T-helper 2 cell treated with Interferon-gamma antibody and Interleukin-4, amounts not matched to agents 5 μg/mL and 100 μg/mL, for 36 hours (primary cell): ENCODE data around the gene CSF1.
"Not testable (repeated sequence)": the region's sequence is repeated elsewhere in the genome, so short reads cannot be mapped to it uniquely, and the experiment has no call there.

Source experiments
- DNase-seq: peaks from one replicate; pipeline ENCODE4 v3.0.0; 2021; ENCODE audit warnings: low spot score
- H3K27ac Mint-ChIP-seq: one replicate; pipeline ENCODE4 v1.8.0; 2021; ENCODE audit warnings: mild to moderate bottlenecking, mixed read lengths
- H3K27me3 Mint-ChIP-seq: one replicate; pipeline ENCODE4 v1.8.0; 2021; ENCODE audit warnings: low read depth, mixed read lengths
- H3K36me3 Mint-ChIP-seq: one replicate; pipeline ENCODE4 v1.8.0; 2021; ENCODE audit warnings: low read depth, mixed read lengths
- H3K4me1 Mint-ChIP-seq: one replicate; pipeline ENCODE4 v1.8.0; 2021; ENCODE audit warnings: low read depth, mixed read lengths
- H3K4me3 Mint-ChIP-seq: one replicate; pipeline ENCODE4 v1.8.0; 2022; ENCODE audit warnings: mild to moderate bottlenecking, moderate library complexity, mixed read lengths
- H3K9me3 Mint-ChIP-seq: one replicate; pipeline ENCODE4 v1.8.0; 2021; ENCODE audit warnings: mixed read lengths

Gene CSF1, protein sequence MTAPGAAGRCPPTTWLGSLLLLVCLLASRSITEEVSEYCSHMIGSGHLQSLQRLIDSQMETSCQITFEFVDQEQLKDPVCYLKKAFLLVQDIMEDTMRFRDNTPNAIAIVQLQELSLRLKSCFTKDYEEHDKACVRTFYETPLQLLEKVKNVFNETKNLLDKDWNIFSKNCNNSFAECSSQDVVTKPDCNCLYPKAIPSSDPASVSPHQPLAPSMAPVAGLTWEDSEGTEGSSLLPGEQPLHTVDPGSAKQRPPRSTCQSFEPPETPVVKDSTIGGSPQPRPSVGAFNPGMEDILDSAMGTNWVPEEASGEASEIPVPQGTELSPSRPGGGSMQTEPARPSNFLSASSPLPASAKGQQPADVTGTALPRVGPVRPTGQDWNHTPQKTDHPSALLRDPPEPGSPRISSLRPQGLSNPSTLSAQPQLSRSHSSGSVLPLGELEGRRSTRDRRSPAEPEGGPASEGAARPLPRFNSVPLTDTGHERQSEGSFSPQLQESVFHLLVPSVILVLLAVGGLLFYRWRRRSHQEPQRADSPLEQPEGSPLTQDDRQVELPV

DNA sequence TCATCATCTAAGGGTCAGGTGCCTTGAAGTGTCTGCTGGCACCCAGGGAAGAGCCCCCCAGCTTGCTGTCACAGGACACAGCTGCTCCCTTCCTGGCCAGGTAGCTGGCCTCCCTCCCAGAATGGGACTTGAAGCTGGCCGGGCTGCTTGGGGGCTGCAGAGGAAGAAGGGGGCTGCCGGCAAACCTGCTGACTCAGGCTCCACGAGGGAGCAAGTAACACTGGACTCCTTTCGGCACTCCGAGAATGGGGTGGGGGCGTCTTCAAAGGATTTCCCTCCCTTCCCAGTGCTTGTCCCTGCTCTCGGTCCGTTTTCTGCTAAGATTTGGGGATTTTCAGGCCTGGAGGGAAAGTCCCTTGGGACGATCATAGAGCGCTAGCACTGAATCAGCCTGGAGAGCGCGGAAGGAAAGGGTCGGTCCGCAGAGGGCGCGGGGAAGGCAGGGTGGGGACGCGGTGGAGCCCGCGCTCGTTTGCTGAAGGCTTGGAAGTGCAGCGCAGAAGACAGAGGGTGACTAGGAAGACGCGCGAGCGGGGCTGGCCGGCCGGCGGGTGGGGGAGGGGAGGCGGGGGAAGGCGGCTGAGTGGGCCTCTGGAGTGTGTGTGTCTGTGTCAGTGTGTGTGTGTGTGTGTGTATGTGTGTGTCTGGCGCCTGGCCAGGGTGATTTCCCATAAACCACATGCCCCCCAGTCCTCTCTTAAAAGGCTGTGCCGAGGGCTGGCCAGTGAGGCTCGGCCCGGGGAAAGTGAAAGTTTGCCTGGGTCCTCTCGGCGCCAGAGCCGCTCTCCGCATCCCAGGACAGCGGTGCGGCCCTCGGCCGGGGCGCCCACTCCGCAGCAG lies at the start of gene CSF1:
TSS of gene CSF1 (plus strand) at position 727 of the 840 bp plus-strand sequence. CDS start 175 bp downstream, outside the sequence.
- Mint-ChIP-seq H3K27ac (peak within 1 kb of the TSS; percentile 96), H3K9me3 (no peaks in the 10 kb centered on the region), H3K27me3 (no peaks in the 10 kb centered on the region), H3K36me3 (peaks cover 36% of the 10 kb centered on the region), H3K4me3 (peak within 1 kb of the TSS; percentile 96), H3K4me1 (peaks cover 66% of the 10 kb centered on the region)
- DNase-seq: peak; percentile 78

DNA sequence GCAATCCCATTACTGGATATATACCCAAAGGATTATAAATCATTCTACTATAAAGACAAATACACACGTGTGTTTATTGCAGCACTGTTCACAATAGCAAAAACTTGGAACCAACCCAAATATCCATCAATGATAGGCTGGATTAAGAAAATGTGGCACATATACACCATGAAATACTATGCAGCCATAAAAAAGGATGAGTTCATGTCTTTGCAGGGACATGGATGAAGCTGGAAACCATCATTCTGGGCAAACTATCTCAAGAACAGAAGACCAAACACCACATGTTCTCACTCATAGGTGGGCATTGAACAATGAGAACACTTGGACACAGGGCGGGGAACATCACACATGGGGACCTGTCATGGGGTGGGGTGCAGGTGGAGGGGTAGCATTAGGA lies 49.0 kb upstream of the CSF1 start:
- Mint-ChIP-seq H3K4me1 (peaks cover 19% of the 10 kb centered on the region), H3K9me3 (peaks cover 44% of the 10 kb centered on the region)
- not testable (repeated sequence) for H3K4me3 Mint-ChIP-seq, H3K36me3 Mint-ChIP-seq, DNase-seq, H3K27me3 Mint-ChIP-seq, H3K27ac Mint-ChIP-seq

DNA sequence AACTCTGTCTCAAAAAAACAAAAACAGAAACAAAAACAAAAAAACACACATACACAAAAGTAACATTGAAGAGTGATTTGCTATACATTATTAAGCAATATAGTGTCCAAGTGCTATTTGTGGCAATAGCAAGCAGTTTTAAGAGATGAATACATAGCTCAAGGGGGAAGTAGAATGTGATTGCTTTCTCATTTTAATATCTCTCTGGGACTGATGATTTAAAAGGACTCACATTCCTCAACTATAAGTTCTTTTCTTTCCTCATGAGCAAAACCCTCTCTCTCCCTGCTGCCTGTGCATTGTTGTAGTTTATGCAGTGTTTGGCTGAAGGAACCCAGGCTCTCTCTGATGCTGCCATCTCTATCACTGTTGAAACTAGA lies 47.0 kb upstream of the CSF1 start:
- no peak overlapping the region for H3K4me3 Mint-ChIP-seq
- H3K27ac Mint-ChIP-seq: no peak overlapping the region
- peaks cover 10% of the 10 kb centered on the region for H3K36me3 Mint-ChIP-seq
- H3K4me1 Mint-ChIP-seq: peaks cover 19% of the 10 kb centered on the region
- peaks cover 44% of the 10 kb centered on the region for H3K9me3 Mint-ChIP-seq
- no peaks in the 10 kb centered on the region for H3K27me3 Mint-ChIP-seq
- no peak for DNase-seq

DNA sequence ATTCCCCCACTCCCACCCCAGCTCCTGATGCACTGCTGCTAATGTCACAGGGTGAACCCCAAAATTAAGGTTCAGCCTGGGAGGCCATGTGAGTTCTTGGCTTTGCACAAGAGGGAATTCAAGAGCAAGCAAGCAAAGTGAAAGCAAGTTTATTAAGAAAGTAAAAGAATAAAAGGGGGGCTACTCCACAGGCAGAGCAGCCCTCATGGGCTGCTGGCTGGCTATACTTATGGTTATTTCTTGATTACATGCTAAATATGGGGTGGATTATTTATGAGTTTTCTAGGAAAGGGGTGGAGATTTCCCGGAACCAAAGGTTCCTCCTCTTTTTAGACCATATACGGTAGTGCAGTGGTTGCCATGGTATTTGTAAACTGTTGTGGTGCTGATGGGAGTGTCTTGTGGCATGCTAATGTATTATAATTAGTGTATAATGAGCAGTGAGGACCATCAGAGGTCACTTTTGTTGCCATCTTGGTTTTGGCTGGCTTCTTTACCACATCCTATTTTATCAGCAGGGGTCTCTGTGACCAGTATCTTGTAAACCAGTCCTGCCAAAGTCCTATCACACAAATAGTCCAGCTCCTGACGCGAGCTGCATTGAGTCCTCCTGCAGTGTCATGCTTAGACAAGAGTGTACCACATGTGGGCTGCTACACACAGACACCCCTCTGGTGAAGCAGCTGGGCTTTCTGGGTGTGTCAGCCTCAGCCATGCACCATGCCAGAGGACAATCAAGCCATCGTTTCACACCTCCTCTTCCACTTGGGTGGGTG lies 46.4 kb upstream of the CSF1 start:
- no peak overlapping the region for H3K27ac Mint-ChIP-seq
- H3K9me3 Mint-ChIP-seq: peaks cover 44% of the 10 kb centered on the region
- DNase-seq: no peak
- no peaks in the 10 kb centered on the region for H3K27me3 Mint-ChIP-seq
- peaks cover 10% of the 10 kb centered on the region for H3K36me3 Mint-ChIP-seq
- no peak overlapping the region for H3K4me3 Mint-ChIP-seq
- H3K4me1 Mint-ChIP-seq: peaks cover 17% of the 10 kb centered on the region

DNA sequence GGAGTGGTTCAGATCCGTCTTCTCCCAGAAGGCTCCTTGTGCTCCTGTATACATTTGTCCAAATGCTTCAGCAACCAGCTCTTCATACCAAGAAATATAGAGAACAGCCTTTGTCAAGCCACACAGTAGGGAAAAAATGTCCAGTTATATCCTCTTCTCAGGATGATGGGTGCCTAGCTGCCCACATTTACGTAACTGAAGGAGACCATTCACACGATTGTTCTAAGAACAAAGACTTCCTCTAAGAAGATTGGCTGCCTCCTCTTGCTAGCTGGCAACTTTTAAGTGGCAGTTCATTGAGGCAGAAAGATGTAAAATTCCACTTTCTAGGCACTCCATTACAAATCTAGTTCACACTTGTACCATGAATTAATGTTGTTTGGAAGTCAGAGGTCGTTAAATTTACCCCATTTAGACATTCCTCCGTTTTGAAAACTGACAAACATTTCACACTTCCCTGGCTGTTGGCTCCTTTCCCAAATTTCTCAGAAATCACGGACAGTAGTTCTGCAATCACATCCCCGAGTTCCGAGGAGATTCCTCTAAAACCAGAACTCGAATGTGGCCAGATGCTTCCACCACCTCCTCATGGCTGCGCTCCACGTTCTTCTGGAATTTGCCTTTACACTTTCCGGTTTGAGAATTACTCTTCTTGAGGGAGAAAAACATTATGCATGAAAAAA lies 45.6 kb upstream of the CSF1 start:
- H3K36me3 Mint-ChIP-seq: peaks cover 7% of the 10 kb centered on the region
- no peak overlapping the region for H3K27ac Mint-ChIP-seq
- H3K4me3 Mint-ChIP-seq: no peak overlapping the region
- H3K4me1 Mint-ChIP-seq: peaks cover 11% of the 10 kb centered on the region
- DNase-seq: no peak
- no peaks in the 10 kb centered on the region for H3K27me3 Mint-ChIP-seq
- H3K9me3 Mint-ChIP-seq: peaks cover 38% of the 10 kb centered on the region

DNA sequence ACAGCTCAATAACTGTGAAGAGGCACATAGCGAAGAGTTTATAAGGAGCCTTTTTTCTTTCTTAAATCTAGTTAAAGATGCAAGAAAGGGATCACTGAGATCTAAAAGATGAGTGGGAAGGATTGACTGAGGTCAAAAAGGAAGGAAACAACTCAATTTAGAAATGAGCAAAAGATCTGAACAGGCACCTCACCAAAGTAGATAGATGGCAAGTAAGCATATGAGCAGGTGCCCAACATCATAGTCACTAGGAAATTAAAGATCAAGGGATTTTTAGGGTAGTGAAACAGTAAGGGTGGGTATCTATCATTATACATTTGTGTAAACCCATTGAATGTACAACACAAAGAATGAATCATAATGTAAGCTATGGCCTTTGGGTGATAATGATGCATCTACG lies 44.6 kb upstream of the CSF1 start:
- Mint-ChIP-seq H3K4me3 (no peak overlapping the region), H3K27ac (no peak overlapping the region), H3K36me3 (peaks cover 1% of the 10 kb centered on the region), H3K27me3 (no peaks in the 10 kb centered on the region), H3K9me3 (peaks cover 32% of the 10 kb centered on the region), H3K4me1 (peaks cover 10% of the 10 kb centered on the region)
- no peak for DNase-seq

DNA sequence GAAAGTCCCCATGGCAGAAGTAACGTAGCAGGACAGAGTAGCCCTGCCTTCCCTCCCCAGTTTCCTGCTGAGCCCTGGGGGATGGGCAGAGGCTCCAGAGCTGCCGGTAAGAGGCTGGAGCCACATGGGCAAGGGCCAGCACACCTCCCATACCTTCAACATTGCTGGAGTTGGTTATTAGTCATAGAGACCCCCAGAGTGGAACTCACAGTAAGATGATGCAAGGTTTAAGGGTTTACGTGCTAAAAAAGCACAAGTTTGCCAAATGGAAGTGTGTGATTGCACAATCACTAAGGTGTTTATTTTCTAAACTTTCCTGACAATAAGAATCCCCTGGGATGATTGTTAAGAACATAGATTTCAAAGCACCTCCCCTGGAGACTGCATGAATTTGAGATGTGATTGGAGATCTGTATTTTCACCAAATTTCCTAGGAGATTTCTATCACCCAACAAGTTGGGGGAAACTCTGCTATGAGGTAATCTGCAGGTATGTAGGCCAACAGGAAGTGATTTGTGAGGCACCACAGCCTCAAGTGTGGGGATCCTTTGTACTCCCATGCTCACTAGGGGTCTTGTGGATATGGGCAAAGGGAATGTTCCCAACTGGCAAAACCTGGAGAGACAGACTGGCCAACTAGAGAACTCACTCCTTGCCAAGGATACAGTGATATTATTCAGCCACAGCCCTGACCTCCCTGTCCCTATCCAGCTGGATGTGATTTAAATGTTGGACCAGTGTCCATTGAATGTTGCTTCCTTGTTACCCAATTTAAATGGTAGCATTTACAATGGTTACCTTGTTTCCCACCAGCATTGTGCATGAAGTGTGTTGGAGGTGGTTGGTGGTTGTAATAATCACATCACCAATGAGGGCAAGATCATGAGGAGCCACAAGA lies 37.1 kb upstream of the CSF1 start:
- Mint-ChIP-seq H3K27me3 (peaks cover 5% of the 10 kb centered on the region), H3K4me1 (peaks cover 3% of the 10 kb centered on the region), H3K27ac (no peak overlapping the region), H3K36me3 (no peaks in the 10 kb centered on the region), H3K9me3 (no peaks in the 10 kb centered on the region), H3K4me3 (no peak overlapping the region)
- DNase-seq: no peak

DNA sequence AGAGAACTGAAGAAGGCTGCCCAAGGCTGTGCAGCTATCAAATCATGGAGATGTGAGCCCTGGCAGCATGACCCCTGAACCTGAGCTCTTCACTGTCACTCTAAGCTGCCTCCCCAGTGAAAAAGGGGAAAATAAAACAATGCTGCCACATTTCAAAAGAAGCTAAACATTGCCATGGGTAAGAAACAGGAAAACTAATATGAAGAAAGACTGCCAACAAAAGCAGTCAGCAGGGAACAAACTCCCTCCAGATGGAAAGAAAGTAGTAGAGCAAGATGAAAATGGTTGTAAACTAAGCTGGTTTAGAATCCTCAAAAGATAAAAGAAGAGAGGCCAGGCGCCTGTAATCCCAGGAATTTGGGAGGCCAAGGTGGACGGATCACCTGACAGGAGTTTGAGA lies 36.2 kb upstream of the CSF1 start:
- H3K9me3 Mint-ChIP-seq: no peaks in the 10 kb centered on the region
- H3K36me3 Mint-ChIP-seq: no peaks in the 10 kb centered on the region
- no peak overlapping the region for H3K4me3 Mint-ChIP-seq
- H3K4me1 Mint-ChIP-seq: peaks cover 3% of the 10 kb centered on the region
- H3K27ac Mint-ChIP-seq: no peak overlapping the region
- peaks cover 5% of the 10 kb centered on the region for H3K27me3 Mint-ChIP-seq
- no peak for DNase-seq

DNA sequence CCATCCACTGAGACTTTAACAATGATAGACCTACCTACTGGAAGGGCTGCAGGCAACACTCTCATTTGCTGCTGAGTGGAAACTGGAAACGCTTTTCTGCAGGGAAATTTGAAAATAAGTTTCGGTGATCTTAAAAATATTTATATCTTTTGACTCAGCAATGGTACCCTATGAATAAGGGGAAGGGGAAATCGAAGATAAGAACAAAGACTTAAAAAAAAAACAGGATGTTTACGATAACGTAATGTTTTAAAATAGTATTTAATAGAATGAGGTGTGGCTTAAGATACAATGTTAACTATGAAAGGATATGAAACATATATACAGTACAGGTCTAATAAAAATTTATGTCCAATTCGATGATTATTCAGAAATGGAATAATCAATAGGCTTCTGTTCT lies 34.8 kb upstream of the CSF1 start:
- Mint-ChIP-seq H3K9me3 (no peaks in the 10 kb centered on the region), H3K27me3 (peaks cover 5% of the 10 kb centered on the region), H3K36me3 (no peaks in the 10 kb centered on the region), H3K4me3 (no peak overlapping the region), H3K4me1 (peaks cover 3% of the 10 kb centered on the region), H3K27ac (no peak overlapping the region)
- no peak for DNase-seq

DNA sequence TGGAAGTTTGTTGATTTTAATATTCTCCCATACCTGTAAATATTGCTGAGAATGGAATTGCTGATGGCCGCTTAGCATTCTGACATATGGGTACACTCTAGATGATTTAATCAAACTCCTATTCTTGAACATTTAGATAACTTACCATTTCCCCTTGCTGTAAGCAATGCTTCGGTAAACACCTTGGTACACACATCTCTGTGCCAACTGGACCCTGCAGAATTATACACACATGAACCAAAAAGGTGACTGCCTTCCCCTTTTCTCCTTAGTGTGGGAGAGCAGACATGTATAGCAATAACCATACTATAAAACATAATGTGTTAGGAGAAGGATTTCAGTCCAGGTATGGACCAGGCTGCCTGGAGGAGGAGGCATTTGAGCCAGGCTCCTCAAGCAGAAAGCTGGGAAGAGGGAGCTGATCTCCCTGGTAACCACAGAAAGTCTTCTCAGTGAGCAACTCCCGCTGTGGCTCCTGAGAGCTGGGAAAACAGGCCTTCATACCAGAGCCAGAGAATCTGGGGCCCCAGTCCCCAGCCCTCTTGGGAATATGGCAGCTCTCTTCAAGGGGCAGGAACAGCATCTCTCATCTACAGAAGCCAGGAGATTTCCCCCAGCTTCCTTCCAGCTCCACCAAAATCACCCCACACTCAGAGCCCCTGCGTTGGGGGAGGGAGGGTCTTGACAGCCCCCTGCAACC lies 33.9 kb upstream of the CSF1 start:
- Mint-ChIP-seq H3K27me3 (peaks cover 5% of the 10 kb centered on the region), H3K4me3 (no peak overlapping the region), H3K27ac (no peak overlapping the region), H3K36me3 (no peaks in the 10 kb centered on the region), H3K9me3 (no peaks in the 10 kb centered on the region), H3K4me1 (peaks cover 5% of the 10 kb centered on the region)
- DNase-seq: no peak

DNA sequence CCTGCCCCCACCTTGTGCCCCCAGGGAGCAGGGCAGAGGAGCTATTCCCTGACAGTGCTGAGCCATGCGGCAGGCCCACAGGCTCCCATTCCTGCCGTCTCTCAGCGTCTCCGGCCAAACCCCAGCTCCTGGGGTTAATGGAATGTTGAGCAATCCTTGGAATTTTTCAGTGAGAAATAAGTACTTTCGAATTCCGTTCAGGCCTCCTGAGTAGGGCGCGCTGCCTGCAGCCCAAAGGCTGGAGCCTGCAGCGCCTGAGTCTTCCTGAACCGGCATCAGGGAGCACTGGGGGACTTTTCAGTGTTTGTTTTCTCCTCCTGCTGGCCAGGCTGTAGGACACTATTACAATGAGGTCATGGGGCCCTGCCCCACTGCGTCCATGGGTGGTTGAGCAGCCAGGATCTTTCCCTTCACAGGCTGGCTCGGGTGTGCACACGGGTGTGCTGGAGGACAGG lies 33.3 kb upstream of the CSF1 start:
- Mint-ChIP-seq H3K9me3 (no peaks in the 10 kb centered on the region), H3K27me3 (peaks cover 5% of the 10 kb centered on the region), H3K4me1 (peaks cover 5% of the 10 kb centered on the region), H3K36me3 (no peaks in the 10 kb centered on the region), H3K4me3 (no peak overlapping the region), H3K27ac (no peak overlapping the region)
- DNase-seq: no peak

DNA sequence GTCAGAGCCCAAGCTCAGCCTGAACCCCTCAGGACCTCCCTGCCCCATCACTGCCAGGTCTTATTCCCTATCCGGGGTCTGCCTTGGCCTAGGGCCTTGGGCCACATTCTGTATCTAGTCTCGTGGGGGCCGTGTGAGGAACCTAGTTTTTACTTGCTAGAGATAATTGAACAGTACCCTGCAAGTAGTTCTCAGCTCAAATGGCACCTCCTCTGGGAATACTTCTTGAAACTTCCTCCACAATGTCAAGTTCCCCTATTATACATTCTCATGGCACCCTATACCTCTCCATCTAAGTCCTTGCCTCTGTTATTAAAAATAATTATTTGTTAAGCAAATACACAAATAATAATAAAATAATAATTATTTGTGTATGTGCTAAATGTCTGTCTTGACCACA lies 32.9 kb upstream of the CSF1 start:
- H3K4me1 Mint-ChIP-seq: peaks cover 5% of the 10 kb centered on the region
- DNase-seq: no peak
- H3K27ac Mint-ChIP-seq: no peak overlapping the region
- H3K9me3 Mint-ChIP-seq: no peaks in the 10 kb centered on the region
- H3K36me3 Mint-ChIP-seq: no peaks in the 10 kb centered on the region
- no peak overlapping the region for H3K4me3 Mint-ChIP-seq
- H3K27me3 Mint-ChIP-seq: peaks cover 5% of the 10 kb centered on the region
